ENCODE results near the gene TGFB2. TPM values are rescaled to one million over a fixed set of nuclear protein-coding genes. Genes with fewer than 3 reads are reported as not detected.

Gene TGFB2
- total RNA-seq, 1 experiment from 2014 or later, result 1.2 TPM

DNA sequence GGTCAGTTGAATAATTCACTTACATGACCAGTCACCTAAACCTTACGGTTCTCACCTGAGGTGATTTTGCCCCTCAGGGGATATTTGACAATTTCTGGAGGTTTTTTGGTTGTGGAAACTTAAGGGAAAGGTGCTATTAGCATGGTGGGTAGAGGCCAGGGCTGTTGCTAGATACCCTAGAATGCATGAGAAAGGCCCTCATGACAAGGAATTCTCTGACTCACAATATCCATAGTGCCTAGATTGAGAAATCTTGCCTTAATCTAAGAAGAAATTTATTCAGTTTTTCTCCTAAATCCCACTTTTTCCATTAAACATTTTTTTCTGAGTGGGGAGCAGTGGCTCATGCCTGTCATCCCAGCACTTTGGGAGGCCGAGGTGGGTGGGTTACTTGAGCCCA lies 119.7 kb downstream of the TGFB2 start:
- Histone ChIP-seq H3K36me3 (ENCODE audit: insufficient read depth, low read length, poor library complexity, severe bottlenecking) (no peaks in the 10 kb centered on the region), H3K9me3 (ENCODE audit: low read depth, low read length, poor library complexity, severe bottlenecking) (no peaks in the 10 kb centered on the region), H3K27ac (ENCODE audit: low read depth, low read length, poor library complexity, severe bottlenecking) (no peak overlapping the region), H3K27me3 (replicated peaks; ENCODE audit: insufficient read depth, low read depth, low read length, poor library complexity) (no peaks in the 10 kb centered on the region), H3K4me1 (ENCODE audit: insufficient read depth, low read length, poor library complexity, severe bottlenecking) (peaks cover 34% of the 10 kb centered on the region), H3K4me3 (ENCODE audit: low read depth, low read length, poor library complexity, severe bottlenecking) (no peak overlapping the region)
- no peak for TF ChIP-seq EZH2 (IDR thresholded peaks at IDR 0.05; ENCODE audit: borderline replicate concordance, low read depth, low read length, poor library complexity, severe bottlenecking)
- TF ChIP-seq CTCF (conservative IDR thresholded peaks at IDR 0.05; ENCODE audit: low read depth, low read length), result no peak
- BruUV-seq (replicated peaks), result no TSS peak
- ChIA-PET CTCF (no interaction called here), POLR2A (ENCODE audit: low non-redundant PET) (no interaction called here)
- intact Hi-C loops (cut with micrococcal nuclease; ENCODE audit: unreplicated experiment), result no loop called here
- DNase-seq (ENCODE audit: low spot score), result no peak

- ChIA-PET CTCF (no interaction called here), POLR2A (ENCODE audit: low non-redundant PET) (no interaction called here)
- no peak overlapping the region for H3K4me3 ChIP-seq (ENCODE audit: low read depth, low read length, poor library complexity, severe bottlenecking)
- H3K36me3 ChIP-seq (ENCODE audit: insufficient read depth, low read length, poor library complexity, severe bottlenecking), result no peaks in the 10 kb centered on the region
- H3K27me3 ChIP-seq (replicated peaks; ENCODE audit: insufficient read depth, low read depth, low read length, poor library complexity), result no peaks in the 10 kb centered on the region
- no peak for DNase-seq (ENCODE audit: low spot score)
- no peaks in the 10 kb centered on the region for H3K9me3 ChIP-seq (ENCODE audit: low read depth, low read length, poor library complexity, severe bottlenecking)
- peaks cover 21% of the 10 kb centered on the region for H3K4me1 ChIP-seq (ENCODE audit: insufficient read depth, low read length, poor library complexity, severe bottlenecking)
- intact Hi-C loops (cut with micrococcal nuclease; ENCODE audit: unreplicated experiment), result no loop called here
- no peak overlapping the region for H3K27ac ChIP-seq (ENCODE audit: low read depth, low read length, poor library complexity, severe bottlenecking)
- no peak for TF ChIP-seq CTCF (conservative IDR thresholded peaks at IDR 0.05; ENCODE audit: low read depth, low read length)
- no peak for TF ChIP-seq EZH2 (IDR thresholded peaks at IDR 0.05; ENCODE audit: borderline replicate concordance, low read depth, low read length, poor library complexity, severe bottlenecking)
- BruUV-seq (replicated peaks), result no TSS peak
Observed at GRCh38 chr1:218466341-218467010, 121.3 kb downstream of the TGFB2 start.

DNA sequence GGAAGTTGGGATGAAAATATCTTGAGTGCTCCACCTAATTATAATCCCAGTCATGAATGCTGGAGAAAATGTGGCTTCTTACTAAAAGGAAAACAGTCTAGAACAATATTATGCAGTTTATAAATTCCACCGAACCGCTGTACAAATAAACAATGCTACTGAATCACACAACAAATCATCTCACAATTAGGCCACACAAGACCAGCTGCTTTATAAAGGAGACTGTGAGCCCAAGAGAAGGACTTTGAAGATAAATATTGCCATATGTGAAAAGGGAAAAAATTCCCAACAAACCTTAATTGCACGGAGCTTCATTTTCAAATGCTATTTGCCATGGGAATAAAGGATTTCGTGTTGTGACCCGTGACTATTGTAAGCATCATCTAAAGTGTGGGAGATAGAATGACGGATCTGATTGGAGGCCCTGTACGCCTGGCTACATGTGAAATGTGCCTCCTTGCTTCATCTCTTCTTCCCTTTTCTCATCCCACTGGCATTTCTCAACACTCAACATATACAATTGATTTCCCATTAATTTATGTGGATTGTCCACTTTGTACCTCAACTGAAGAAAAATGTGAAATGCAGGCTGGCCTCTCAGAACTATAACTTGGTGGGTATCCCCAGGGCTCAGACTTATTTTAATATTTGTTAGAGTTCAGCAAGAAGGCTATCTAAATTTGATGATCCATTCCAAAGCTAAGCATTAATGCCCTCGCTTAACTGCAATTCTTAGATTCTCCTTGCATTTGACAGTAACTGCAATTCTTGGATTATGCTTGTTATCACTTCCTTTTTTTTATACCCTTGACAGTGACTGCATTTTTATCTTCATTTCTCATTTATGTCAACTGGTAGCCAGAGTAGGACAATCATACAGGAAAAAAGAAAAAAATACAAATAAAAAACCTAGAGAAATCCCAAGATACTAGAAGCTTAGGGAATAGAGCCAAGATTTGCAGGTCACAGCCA lies 122.3 kb downstream of the TGFB2 start:
- POLR2A ChIA-PET (ENCODE audit: low non-redundant PET), result no interaction called here
- H3K27ac ChIP-seq (ENCODE audit: low read depth, low read length, poor library complexity, severe bottlenecking), result no peak overlapping the region
- no peaks in the 10 kb centered on the region for H3K36me3 ChIP-seq (ENCODE audit: insufficient read depth, low read length, poor library complexity, severe bottlenecking)
- no peak for DNase-seq (ENCODE audit: low spot score)
- no TSS peak for BruUV-seq (replicated peaks)
- intact Hi-C loops (cut with micrococcal nuclease; ENCODE audit: unreplicated experiment), result no loop called here
- CTCF ChIA-PET, result no interaction called here
- H3K9me3 ChIP-seq (ENCODE audit: low read depth, low read length, poor library complexity, severe bottlenecking), result no peaks in the 10 kb centered on the region
- no peaks in the 10 kb centered on the region for H3K27me3 ChIP-seq (replicated peaks; ENCODE audit: insufficient read depth, low read depth, low read length, poor library complexity)
- no peak overlapping the region for H3K4me3 ChIP-seq (ENCODE audit: low read depth, low read length, poor library complexity, severe bottlenecking)
- peaks cover 21% of the 10 kb centered on the region for H3K4me1 ChIP-seq (ENCODE audit: insufficient read depth, low read length, poor library complexity, severe bottlenecking)
- TF ChIP-seq CTCF (conservative IDR thresholded peaks at IDR 0.05; ENCODE audit: low read depth, low read length), result no peak
- no peak for TF ChIP-seq EZH2 (IDR thresholded peaks at IDR 0.05; ENCODE audit: borderline replicate concordance, low read depth, low read length, poor library complexity, severe bottlenecking)

All from A673 (cell line).